GM12878 (cell line): Measurements from ENCODE around the gene PKP4.

Experiments used
- EZH2 ChIP-seq: IDR thresholded peaks from 2 replicates; pipeline ENCODE4 v1.6.1; 2012; ENCODE audit warnings: low read depth, mild to moderate bottlenecking, control low read depth, inconsistent platforms, low read length, borderline replicate concordance; ENCODE audit not compliant: control insufficient read depth
- HDAC2 ChIP-seq: fragments of 200-600 bp; sonication (generic); IDR thresholded peaks from 2 replicates; pipeline ENCODE4 v1.6.1; 2017
- KLF5 ChIP-seq: fragments of 450-650 bp; IDR thresholded peaks from 2 replicates; pipeline ENCODE4 v1.6.1; 2014; ENCODE audit warnings: mild to moderate bottlenecking; ENCODE audit not compliant: partially characterized antibody
- MYC ChIP-seq: IDR thresholded peaks from 2 replicates; pipeline ENCODE4 v1.6.1; 2011; ENCODE audit warnings: mild to moderate bottlenecking, low read length, moderate library complexity, inconsistent platforms; ENCODE audit not compliant: insufficient read depth, insufficient replicate concordance, insufficient read length, severe bottlenecking
- POLR2A ChIP-seq: IDR thresholded peaks from 2 replicates; pipeline ENCODE4 v1.6.1; 2011; ENCODE audit warnings: low read depth, mild to moderate bottlenecking, low read length
- POLR2AphosphoS5 ChIP-seq: IDR thresholded peaks from 2 replicates; pipeline ENCODE4 v1.6.1; 2011; ENCODE audit warnings: mild to moderate bottlenecking, low read length, inconsistent platforms
- SREBF2 ChIP-seq: IDR thresholded peaks from 2 replicates; pipeline ENCODE4 v1.6.1; 2012; ENCODE audit warnings: mild to moderate bottlenecking, low read length
- YY1 ChIP-seq: IDR thresholded peaks from 2 replicates; pipeline ENCODE4 v1.6.1; 2011; ENCODE audit warnings: low read depth, mild to moderate bottlenecking, low read length

DNA sequence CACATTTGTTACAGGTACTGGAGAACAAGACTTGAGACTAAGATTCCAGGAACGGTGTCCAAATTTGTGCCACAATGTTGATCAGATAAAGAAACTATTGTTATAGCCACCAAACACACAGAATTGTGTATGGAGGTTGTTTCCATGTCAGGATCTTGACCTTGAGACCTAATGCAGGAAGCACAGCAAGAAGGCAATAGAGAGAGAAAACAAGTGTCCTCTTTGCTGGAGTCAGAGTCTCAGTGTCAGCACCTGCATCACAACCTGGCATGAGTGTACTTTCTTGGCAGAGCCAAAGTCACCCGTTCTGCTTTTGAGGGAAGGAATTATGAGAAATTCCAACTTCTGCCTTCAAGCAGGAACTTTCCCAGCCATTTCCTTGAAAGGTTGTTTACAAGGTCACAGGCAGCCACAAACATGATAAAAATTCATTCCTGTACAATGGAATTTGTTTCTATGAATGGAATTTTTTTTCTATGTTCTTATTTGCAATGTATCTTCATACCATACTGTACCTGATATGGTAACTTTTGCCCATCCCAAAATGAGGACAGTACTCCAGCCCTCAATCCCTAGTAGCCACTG lies 118.4 kb downstream of the PKP4 start:
- no peak for TF ChIP-seq SREBF2
- TF ChIP-seq YY1 = no peak
- TF ChIP-seq POLR2AphosphoS5 = no peak
- TF ChIP-seq MYC = no peak
- TF ChIP-seq KLF5 = no peak
- no peak for TF ChIP-seq EZH2
- no peak for TF ChIP-seq POLR2A
- TF ChIP-seq HDAC2 = no peak
